Fibroblast of skin of left biceps (primary cell): ENCODE results near the gene TMEM270.
"Not testable (repeated sequence)": the region's sequence is repeated elsewhere in the genome, so short reads cannot be mapped to it uniquely, and the experiment has no call there.

ENCODE experiments used
- DNase-seq, 2 experiments: peaks; one replicate each; pipeline ENCODE4 v3.0.0-alpha.2; 2013; ENCODE audit warnings: low read depth in 2 of 2

Gene TMEM270

DNA sequence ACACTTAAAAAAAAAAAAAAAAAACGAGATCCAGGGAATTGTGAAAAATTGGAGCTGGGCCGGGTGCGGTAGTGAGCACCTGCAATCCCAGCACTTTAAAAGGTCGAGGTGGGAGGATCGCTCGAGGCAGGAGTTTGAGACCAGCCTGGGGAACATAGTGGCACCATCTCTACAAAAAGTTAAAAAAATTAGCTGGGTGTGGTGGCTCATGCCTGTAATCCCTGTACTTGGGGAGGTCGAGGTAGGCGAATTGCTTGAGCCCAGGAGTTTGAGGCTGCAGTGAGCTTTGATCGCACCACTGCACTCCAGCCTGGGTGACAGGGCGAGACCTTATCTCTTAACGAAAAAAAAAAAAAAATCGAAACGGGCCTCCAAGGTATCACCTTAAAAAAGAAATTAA lies 28.2 kb upstream of the TMEM270 start:
- DNase-seq, result no peak

DNA sequence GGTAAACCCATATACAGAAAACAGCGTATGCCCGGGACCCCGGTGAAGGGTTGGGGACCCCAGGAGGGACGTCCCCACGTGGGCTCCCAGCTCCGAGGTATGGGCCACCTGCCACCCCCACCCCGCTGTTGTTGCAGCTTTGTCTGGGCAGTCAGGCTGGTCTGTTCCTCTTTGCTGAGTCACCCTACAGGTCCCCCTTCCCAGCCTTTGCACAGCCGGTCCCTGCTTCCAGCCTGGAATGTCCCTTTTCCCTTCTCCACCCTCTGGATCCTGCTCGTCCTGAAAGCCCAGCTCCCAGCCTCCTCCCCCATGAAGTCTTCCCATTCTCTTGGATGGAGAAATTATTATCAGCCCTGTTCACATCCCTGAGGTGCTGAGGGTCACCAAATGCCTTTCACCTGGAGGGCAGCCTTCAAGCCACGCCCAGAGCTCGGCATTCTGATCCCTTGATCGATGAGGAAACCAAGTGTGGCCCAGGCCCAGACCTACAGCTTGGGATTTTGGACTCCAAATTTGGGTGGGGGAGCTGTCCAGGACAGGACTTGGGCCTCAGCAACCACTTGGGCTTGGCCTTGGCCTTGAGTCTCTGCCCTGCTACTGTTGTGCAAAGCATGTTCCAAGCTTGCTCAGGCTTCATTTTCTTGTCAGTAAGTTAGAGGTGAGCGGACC lies 27.6 kb upstream of the TMEM270 start:
- no peak for DNase-seq

DNA sequence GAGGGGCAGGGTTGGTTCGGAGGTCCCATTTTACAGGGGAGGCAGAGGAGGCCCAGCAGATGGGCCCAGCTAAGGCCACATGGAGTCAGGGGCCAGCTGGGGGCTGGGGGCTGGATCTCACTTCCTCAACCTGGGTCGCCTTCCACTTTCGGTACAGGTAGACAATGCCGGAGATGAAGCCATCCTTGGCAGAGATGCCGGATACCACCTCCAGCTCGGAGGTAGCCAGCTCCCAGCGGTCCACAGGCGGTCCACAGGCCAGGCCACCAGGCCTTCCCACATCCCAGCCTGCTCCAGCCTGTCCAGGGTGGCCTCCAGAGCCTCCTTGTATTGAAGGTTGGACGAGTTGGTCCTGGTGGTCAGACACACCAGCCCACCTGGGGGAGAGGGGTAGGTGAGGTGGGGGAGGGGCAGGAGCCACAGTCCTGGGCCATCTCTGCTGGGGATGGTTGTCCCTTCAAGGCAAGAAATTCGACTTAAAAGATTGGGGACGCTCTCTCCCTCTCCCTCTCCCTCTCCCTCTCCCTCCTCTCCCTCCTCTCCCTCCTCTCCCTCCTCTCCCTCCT lies 26.2 kb upstream of the TMEM270 start:
- no peak for DNase-seq

DNA sequence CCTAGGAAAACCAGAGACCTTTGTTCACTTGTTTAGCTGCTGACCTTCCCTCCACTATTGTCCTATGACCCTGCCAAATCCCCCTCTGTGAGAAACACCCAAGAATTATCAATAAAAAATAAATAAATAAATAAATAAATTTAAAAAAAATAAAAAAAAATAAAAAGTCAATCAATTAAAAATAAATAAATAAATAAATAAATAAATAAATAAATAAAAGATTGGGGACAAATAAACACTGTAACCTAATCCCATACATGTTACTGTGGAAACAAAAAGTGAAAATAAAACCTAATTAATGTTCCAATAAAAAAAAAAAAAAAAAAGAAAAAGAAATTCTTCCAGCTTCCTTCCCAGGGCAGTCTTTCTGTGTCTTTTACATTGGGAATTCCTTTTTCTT lies 23.8 kb upstream of the TMEM270 start:
- DNase-seq, result not testable (repeated sequence)

DNA sequence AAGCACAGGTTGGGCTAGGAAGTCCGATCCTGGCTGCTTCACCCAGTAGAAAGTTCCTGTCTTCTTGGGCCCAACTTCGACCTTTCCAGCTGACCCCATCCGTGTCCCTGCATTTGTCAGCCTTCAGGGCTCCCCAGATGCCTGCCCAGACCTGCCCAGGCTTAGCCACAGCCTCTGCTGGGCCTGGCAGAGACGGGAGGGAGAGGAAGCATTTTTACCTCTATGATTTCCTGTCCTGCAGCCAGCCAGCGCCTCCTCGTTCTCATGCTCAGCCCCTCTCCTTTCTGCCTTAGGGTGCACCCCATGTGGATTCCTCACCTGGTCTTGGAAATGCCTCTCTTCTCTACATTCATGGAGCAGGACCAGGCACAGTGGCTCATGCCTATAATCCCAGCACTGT lies 22.3 kb upstream of the TMEM270 start:
- DNase-seq, result no peak

DNA sequence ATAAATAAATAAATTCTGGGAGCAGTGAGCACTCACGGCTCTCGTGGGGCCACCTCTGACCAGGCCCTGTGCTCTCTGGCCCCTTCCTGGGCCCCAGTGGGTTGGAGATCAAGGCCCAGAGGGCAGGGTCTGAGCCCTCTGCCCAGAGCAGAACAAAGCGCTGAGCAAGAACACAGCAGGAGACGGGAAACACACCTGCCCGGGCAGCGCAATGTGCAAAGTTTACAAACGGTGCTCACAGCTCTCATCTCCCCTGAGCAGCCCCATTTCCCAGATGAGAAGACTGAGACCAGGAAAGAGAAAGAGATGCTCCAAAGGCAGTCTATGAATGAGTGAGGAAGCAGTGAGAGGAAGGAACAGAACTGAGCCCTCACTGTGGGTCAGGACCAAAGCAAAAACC lies 21.7 kb upstream of the TMEM270 start:
- no peak for DNase-seq

DNA sequence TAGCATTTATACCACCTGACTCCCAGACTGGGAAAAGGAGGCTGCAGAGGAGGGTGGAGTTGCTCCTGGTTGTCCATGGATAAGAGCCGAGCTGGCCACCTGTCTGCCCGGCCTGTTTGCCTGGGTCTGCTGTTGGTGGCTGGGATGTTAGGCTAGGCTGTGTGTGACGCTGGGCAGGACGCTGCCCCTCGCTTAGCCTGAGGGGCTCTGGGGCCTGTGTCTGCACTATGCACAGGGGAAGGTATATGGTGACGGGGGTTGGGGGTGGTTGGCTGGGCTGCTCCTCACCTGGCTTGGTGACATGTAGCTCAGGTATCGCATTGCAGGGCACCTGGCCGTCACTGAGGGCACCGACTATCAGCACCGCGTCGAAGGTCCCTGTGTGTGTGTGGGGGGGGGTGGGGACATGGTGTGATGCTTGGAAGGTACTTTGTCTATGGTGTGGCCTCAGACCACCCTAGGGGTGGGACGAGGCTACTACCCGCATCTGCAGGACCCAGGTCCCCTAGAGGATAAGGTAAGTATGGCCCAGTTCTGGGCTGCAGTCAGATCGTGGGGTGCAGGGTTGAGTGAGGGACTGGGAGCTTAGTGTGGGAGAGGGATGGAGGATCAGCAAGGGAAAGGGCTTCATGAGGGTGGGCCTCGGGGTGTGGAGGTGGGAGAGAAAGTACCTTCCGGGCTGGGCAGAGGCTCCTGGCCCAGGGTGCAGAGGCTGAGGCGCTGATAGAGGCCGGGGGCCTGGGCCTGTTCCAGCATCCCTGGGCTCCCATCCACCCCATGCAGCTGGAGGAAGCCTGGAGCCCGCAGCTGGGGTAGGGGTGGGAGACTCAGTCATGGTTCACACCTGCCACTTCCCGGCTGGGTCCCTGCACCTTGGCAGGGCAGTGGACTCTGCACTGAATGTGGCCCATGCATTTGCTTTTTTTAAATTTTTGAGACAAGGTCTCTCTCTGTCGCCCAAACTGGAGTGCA lies 20.9 kb upstream of the TMEM270 start:
- DNase-seq, result no peak

DNA sequence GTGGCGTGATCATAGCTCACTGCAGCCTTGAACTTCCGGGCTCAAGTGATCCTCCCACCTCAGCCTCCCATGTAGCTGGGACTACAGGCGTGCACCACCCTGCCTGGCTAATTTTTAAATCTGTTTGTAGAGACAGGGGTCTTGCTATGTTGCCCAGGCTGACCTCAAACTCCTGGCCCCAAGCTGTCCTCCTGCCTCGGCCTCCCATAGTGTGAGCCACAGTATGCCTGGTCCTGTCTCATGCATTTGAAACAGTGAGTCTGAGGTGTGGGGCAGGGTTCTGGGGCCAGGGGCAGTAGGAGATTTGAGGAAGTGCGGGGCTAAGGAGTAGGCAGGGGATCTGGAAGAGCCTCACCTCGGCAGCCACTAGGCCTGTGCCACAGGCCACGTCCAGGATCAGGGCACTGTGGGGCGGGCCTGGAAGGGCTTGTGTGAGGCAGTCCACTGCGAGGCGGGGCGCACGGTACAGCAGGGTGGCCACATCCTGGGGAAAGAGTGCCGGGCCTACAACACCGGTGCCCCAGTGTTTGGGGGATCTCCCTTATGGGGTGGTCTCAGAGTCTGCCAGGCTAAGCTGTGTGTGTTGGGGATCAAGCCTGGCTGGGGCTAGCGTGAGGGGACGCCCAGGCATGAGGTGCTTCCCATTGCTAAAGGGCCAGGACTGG lies 20.1 kb upstream of the TMEM270 start:
- DNase-seq, result no peak

DNA sequence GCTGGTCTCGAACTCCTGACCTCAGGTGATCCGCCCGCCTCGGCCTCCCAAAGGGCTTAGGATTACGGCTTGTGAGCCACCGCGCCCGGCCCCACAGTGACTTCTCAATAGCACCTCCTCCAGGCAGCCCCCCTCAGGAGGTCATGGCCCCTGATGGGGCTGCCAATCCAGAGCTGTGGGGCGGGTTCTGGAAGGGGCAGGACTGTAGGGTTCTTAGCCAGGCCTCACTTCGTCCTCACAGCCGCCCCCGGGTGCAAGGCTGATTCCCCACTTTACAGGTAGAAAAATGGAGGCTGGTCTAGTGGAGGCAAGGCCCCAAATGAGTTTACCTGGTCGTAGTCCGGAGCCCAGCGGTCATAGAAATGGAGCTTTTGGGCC lies 19.3 kb upstream of the TMEM270 start:
- DNase-seq, result no peak

DNA sequence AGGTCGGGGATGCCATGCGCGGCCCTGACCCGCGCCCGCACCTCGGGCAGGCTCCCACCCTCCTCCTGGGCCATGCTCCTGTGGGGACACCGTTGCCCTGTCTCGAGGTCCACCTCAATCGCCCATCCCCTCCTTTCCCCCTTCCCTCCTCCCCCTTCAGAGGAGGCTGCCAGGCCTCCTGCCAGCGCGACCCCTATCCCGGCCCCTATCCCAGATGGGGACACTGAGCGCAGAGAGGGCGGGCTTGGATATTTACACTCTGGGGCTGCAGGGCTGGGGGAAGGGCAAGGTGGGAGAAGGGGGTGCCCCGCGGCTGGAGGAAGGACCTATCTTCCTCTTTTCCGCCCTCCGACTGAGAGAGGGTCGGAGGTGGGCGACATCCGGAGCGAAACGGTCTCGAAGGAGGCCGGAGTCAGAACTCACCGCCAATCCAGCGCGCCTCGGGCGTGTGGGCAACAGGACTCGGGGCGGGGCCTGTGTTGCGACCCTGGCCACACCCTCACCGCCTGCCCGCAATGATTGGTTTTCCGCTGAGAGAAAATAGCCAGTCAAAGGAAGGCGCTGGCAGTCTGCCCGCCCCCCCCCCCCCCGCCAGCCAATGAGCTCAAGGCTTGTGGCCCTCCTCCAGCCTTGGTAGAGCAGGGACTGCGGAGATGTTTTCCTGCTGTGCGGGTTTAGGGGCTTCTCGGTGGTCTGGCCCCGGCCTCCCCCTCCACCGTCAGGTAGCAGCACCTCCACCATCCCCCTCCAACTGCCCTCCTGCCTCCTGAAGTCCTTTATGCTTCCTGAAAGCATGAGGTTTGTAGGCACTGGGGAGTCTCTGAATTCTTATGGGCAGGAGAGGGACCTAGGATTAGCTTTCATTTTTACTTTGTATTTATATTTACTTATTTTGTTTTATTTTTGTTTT lies 18.6 kb upstream of the TMEM270 start, which contains the start of gene METTL27:
METTL27 (minus strand) TSS at position 450 of the 910 bp plus-strand sequence; CDS start at position 74, 376 bp downstream.
- peak; percentile 79 for DNase-seq

DNA sequence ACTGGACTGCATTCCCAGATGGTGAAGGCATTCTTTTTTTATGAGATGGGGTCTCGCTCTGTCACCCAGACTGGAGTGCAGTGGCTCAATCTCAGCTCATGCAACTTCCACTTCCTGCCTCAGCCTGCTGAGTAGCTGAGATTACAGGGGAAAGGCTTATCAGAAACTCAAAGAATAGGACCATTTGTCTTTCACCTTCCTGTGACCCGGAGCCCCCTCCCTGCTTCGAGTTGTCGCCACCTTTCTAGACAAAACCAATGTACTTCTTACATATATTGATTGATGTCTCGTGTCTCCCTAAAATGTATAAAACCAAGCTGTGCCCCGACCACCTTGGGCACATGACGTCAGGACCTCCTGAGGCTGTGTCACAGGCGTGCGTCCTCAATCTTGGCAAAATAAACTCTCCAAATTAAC lies 16.8 kb upstream of the TMEM270 start:
- no peak for DNase-seq

DNA sequence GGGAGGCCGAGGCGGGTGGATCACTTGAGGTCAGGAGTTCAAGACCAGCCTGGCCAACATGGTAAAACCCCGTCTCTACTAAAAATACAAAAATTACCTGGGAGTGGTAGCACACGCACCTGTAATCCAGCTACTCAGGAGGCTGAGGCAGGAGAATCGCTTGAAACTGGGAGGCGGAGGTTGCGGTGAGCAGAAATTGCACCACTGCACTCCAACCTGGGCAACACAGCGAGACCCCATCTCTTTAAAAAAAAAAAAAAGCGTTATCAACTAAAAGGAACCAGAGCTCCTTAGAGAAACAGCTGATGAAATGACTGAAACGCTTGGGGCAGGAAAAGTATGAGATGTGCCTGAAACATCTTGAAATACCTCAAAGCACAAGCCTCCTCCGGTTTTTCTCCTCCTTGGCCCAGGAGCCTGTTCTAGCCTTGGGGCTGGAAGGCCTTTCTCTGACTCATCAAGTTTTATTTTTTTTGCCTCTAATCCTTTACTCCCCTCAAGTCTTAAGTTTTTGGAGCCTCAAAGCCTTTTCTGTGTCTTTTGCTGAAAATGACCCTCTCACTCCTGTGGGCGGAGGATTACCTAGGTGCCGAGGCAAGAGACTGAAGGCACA lies 16.0 kb upstream of the TMEM270 start:
- peak in 1 of 2 experiments; percentile 39 for DNase-seq

DNA sequence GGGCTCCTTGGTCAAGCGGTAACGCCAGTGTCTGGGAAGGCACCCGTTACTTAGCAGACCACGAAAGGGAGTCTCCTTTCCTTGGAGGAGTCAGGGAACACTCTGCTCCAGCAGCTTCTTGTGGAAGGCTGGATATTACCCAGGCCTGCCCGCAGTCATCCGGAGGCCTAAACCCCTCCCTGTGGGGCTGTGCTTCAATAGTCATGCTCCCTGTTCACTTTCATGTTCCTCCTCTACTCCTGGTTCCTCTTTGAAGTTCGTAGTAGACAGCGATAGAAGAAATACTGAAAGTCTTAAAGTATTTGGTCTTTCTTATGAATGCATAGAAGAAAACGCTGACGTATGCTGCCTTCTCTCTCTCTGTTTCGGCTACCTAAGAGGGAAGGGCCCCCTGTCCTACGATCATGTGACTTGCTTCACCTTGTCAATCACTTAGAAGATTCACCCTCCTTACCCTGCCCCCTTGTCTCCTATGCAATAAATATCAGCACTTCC lies 15.2 kb upstream of the TMEM270 start:
- not testable (repeated sequence) for DNase-seq

DNA sequence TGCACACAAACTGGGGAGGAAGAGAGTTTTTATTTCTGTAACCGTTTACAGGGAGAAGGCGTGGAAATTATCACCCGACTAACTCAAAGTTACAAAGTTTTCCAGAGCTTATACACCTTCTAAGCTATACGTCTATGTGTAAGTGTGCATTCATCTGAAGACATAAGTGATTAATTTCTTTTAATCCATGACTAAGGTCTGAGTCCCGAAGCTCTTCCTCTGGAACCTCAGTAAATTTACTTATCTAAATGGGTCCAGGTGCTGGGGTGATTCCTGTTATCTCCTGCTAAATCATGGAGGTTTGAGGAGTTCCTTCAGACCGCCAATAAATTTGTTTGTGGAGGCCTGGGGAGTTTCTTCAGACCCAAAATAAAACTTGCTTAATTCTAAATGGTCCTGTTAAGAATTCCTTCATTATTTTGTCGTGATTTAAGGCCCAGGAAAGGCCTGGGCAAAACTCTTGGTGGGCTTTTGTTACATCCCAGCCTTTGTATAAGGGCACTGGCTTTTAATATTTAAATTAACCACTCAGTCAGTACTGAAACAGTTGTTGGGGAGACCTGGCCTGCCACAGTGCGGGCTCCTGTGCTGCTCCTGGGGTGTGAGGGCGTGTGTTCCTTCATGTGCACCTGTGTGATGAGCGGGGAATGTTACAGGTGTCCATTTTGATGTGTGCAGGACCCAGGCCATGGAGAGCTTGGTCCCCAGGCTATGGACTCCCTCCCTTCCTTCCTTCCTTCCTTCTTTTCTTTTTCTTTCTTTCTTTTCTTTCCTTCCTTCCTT lies 12.8 kb upstream of the TMEM270 start:
- DNase-seq, result no peak

DNA sequence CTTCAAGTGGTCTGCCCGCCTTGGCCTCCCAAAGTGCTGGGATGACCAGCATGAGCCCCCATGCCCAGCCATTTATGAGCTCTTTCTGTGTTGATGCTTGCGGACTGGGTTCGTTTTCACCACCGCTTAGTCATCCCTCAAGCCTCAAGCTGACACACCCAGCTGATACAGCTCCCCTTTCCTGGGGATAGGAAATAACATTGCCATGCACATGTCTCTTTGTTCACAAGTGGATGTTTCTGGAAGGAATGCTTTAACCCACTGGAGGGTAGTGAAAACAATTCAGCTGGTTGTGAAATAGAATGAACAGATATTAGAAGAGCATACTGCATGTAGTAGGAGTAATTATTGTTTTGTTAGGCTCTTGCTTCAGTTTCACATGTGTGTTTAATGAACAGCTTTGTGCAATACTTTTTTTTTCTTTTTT lies 10.2 kb upstream of the TMEM270 start:
- peak; percentile 97 for DNase-seq

DNA sequence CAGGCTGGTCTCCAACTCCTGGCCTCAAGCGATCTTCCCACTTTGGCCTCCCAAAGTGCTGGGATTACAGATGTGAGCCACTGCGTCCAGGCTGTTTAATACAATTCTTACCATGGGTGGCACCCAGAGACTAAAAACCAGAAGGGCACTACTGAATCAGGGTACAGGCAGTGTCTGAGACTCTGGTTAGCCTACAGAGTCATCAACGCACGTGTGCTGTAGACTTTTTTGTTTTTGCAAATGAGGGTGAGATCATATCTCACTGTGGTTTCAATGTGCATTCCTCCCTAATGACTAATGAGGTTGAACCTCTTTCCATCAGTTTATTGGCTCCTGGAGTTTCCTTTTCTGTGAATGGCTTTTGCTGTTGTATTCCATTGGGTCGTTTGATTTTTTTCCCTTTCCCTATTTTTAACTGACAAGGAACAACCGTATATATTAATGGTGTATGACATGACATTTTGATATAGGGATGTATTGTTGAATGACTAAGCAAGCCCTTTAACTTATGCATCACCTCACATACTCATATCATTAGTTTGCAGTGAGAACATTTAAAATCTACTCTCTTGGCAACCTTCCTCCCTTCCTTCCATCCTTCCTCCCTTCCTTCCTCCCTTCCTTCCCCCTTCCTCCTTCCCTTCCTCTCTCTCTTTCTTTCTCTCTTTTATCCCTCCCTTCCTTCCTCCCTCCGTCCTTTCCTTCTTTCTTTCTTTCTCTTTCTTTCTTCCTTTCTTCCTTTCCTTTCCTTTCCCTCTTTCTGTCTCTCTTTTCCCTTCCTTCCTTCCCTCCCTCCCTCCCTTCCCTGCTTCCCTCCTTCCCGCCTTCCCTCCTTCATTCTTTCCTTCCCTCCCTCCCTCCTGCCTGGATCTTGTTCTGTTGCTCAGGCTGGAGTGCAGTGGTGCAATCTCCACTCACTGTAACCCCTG lies 9.3 kb upstream of the TMEM270 start:
- DNase-seq, result peak; percentile 96 to 97

DNA sequence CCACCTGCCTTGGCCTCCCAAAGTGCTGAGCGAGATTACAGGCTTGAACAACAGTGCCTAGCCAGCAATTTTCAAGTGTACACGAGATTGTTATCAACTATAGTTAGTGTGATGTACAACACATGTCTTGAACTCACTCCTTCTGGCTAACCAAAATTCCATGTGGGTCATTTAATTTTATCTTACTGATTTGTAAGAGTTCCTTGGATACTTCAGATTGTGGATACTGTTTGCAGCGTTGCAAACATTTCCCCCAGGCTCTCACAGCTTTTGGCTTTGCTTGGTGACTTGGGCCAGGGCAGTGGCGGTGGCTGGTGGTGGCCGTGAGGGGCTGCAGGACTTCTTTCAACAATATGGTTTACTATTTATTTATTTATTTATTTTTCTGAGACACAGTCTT lies 8.5 kb upstream of the TMEM270 start:
- DNase-seq, result no peak

DNA sequence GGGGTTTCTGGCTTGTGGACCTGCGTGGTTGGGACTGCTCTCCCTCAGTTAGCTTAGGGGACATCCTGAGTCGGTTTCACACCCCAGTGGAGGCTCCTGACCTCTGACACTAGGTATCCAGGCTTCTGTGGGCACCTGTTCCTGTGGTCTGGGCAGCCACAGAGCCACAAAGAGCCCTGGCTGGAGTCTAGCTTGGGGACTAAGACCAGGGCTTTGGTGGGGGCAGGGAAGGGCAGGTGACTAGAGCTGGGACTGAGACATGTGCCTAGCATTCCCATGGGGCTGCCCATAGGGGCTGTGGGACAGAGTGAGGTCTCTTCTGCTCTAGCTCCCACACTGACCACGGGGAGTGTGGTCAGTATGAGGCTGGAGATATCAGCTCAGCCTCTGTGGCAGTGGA lies 4.0 kb upstream of the TMEM270 start:
- DNase-seq, result no peak
